Thyroid gland (tissue), 4 donors: ENCODE data around the gene HIPK3. TPM values are rescaled to one million over a fixed set of nuclear protein-coding genes. Genes with fewer than 3 reads are reported as not detected.

Source experiments
- DNase-seq, 2 donors: peaks; one replicate each; pipeline ENCODE4 v3.0.0-alpha.2; 2019
- H3K27ac ChIP-seq, 3 donors: fragments of 200-600 bp; sonication (generic); 1 replicate in 2 of 3; 2 replicates in 1 of 3; pipeline ENCODE4 v1.5.1; 2016 to 2019; ENCODE audit warnings: mild to moderate bottlenecking in 1 of 3, moderate library complexity in 1 of 3
- H3K27me3 ChIP-seq: fragments of 200-600 bp; sonication (generic); one replicate; pipeline ENCODE4 v1.5.1; 2019
- H3K36me3 ChIP-seq, 2 donors: fragments of 200-600 bp; sonication (generic); one replicate each; pipeline ENCODE4 v1.5.1; 2016 to 2019
- H3K4me1 ChIP-seq, 2 donors: fragments of 200-600 bp; sonication (generic); one replicate each; pipeline ENCODE4 v1.5.1; 2017 to 2019
- H3K4me3 ChIP-seq, 3 donors: fragments of 200-600 bp; sonication (generic); replicated peaks in 1 of 3; 1 replicate in 2 of 3; 2 replicates in 1 of 3; pipeline ENCODE4 v1.5.1; 2016; ENCODE audit warnings: mild to moderate bottlenecking in 1 of 3
- H3K9me3 ChIP-seq: fragments of 200-600 bp; sonication (generic); one replicate; pipeline ENCODE4 v1.5.1; 2017
- CTCF ChIP-seq, 6 experiments: fragments of 200-600 bp in 3 of 6; fragments of 450-650 bp in 3 of 6; sonication (generic) in 3 of 6; IDR thresholded peaks; one replicate each; pipeline ENCODE4 v1.5.1; 2016 to 2019; ENCODE audit warnings: antibody characterized with exemption in 6 of 6, mild to moderate bottlenecking in 2 of 6, inconsistent platforms in 1 of 6, moderate library complexity in 1 of 6
- POLR2A ChIP-seq, 2 donors: fragments of 450-650 bp; IDR thresholded peaks; one replicate each; pipeline ENCODE4 v1.6.1; 2017; ENCODE audit warnings: antibody characterized with exemption in 2 of 2, mild to moderate bottlenecking in 2 of 2, moderate library complexity in 1 of 2
- WGBS, 2 donors: methylation state at CpG; one replicate each; pipeline ENCODE4 v1.1.5; 2017; 5-methylcytosine and 5-hydroxymethylcytosine counted together
- intact Hi-C: fragments of 100-400 bp; cut with DNase I; formaldehyde crosslinking; loops from one replicate; pipeline ENCODE4 v1.15.1; 2023
- total RNA-seq, 4 donors: library from RNA; depleted of rRNA; stranded (reverse); fragments of >200 nt; gene quantifications; one replicate each; pipeline ENCODE4 v1.2.3, GENCODE V29; 2016

The HIPK3 gene
- total RNA-seq, 4 donors from 2014 or later, result 156 to 377 (median 216) TPM

- DNase-seq, result no peak
- Histone ChIP-seq H3K4me3 (no peak overlapping the region), H3K27me3 (no peaks in the 10 kb centered on the region), H3K27ac (no peak overlapping the region), H3K9me3 (no peaks in the 10 kb centered on the region), H3K36me3 (no peaks in the 10 kb centered on the region), H3K4me1 (no peaks in the 10 kb centered on the region)
- WGBS, 2 donors, result 63 to 75% methylated on average over 5 of the region's 5 CpGs
- TF ChIP-seq CTCF (IDR thresholded peaks at IDR 0.05) (no peak), POLR2A (IDR thresholded peaks at IDR 0.05) (no peak)
- intact Hi-C loops, result no loop called here
Measured at GRCh38 chr11:33387996-33388395, 130.8 kb downstream of the HIPK3 start.

- H3K36me3 ChIP-seq, result no peaks in the 10 kb centered on the region
- TF ChIP-seq CTCF (IDR thresholded peaks at IDR 0.05), result no peak
- TF ChIP-seq POLR2A (IDR thresholded peaks at IDR 0.05), result no peak
- no peaks in the 10 kb centered on the region for H3K4me1 ChIP-seq
- no peaks in the 10 kb centered on the region for H3K27me3 ChIP-seq
- intact Hi-C loops, result no loop called here
- H3K9me3 ChIP-seq, result no peaks in the 10 kb centered on the region
- no peak overlapping the region for H3K27ac ChIP-seq
- H3K4me3 ChIP-seq, result no peak overlapping the region
- no peak for DNase-seq
- WGBS, 2 donors, result 87 to 88% methylated on average over 7 of the region's 7 CpGs
Measured at GRCh38 chr11:33388793-33389525, 131.8 kb downstream of the HIPK3 start.

GRCh38 chr11:33389635-33390034 lies 132.5 kb downstream of the HIPK3 start:
- no peak for TF ChIP-seq POLR2A (IDR thresholded peaks at IDR 0.05)
- Histone ChIP-seq H3K27ac (no peak overlapping the region), H3K9me3 (no peaks in the 10 kb centered on the region), H3K36me3 (no peaks in the 10 kb centered on the region), H3K4me3 (no peak overlapping the region), H3K4me1 (no peaks in the 10 kb centered on the region), H3K27me3 (no peaks in the 10 kb centered on the region)
- DNase-seq, result no peak
- 88 to 95% methylated on average over 4 of the region's 4 CpGs for WGBS, 2 donors
- intact Hi-C loops, result no loop called here

GRCh38 chr11:33390944-33391892 lies 134.0 kb downstream of the HIPK3 start:
- intact Hi-C loops, result no loop called here
- no peak overlapping the region for H3K27ac ChIP-seq
- TF ChIP-seq POLR2A (IDR thresholded peaks at IDR 0.05) (no peak), CTCF (IDR thresholded peaks at IDR 0.05) (no peak)
- H3K4me3 ChIP-seq, result no peak overlapping the region
- H3K27me3 ChIP-seq, result no peaks in the 10 kb centered on the region
- DNase-seq, result no peak
- H3K36me3 ChIP-seq, result no peaks in the 10 kb centered on the region
- H3K4me1 ChIP-seq, result no peaks in the 10 kb centered on the region
- no peaks in the 10 kb centered on the region for H3K9me3 ChIP-seq
- WGBS, 2 donors, result 85% methylated on average over 13 of the region's 13 CpGs

GRCh38 chr11:33391893-33392251 lies 134.7 kb downstream of the HIPK3 start:
- 94% methylated on average over 2 of the region's 2 CpGs for WGBS, 2 donors
- no peak for DNase-seq
- Histone ChIP-seq H3K27me3 (no peaks in the 10 kb centered on the region), H3K4me3 (no peak overlapping the region), H3K36me3 (no peaks in the 10 kb centered on the region), H3K9me3 (no peaks in the 10 kb centered on the region), H3K27ac (no peak overlapping the region), H3K4me1 (no peaks in the 10 kb centered on the region)
- intact Hi-C loops, result no loop called here
- TF ChIP-seq CTCF (IDR thresholded peaks at IDR 0.05) (no peak), POLR2A (IDR thresholded peaks at IDR 0.05) (no peak)
